Measurements from ENCODE around the gene NUDT2. TPM values are rescaled to one million over a fixed set of nuclear protein-coding genes. Genes with fewer than 3 reads are reported as not detected.
"Not testable (repeated sequence)": the region's sequence is repeated elsewhere in the genome, so short reads cannot be mapped to it uniquely, and the experiment has no call there.

The NUDT2 gene
- total RNA-seq, 2 experiments from 2014 or later = 23.8 to 28.0 TPM

DNA sequence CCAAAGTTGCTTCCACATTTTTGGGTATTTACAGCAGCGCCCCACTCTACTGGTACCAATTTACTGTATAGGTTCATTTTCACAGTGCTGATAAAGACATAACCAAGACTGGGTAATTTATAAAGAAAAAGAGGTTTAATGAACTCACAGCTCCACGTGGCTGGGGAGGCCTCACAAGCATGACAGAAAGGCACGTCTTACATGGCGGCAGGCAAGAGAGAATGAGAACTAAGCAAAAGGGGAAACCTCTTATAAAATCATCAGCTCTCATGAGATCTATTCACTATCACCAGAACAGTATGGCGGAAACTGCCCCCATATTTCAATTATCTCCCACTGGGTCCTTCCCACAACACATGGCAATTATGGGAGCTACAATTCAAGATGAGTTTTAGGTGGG, 39.4 kb downstream of the NUDT2 start:
- H3K36me3 ChIP-seq (ENCODE audit: insufficient read depth, low read length); H3K9me3 ChIP-seq (ENCODE audit: low read length); BruUV-seq (replicated peaks); H3K4me3 ChIP-seq (ENCODE audit: low read depth, low read length, poor library complexity, severe bottlenecking); CTCF ChIA-PET (ENCODE audit: unreplicated experiment); H3K4me2 ChIP-seq (ENCODE audit: low read length); H3K4me1 ChIP-seq (ENCODE audit: insufficient read depth, low read length, poor library complexity, severe bottlenecking); H3K9me2 ChIP-seq (ENCODE audit: insufficient read depth, low read length); H2AFZ ChIP-seq (ENCODE audit: low read length); H3K27ac ChIP-seq (ENCODE audit: low read depth, low read length, poor library complexity, severe bottlenecking); H3K79me2 ChIP-seq (ENCODE audit: insufficient read depth, low read depth, low read length); H4K20me1 ChIP-seq (ENCODE audit: insufficient read depth, low read length); DNase-seq (ENCODE audit: low spot score); intact Hi-C loops (cut with micrococcal nuclease; ENCODE audit: unreplicated experiment): not testable (repeated sequence)
- POLR2A ChIA-PET = interaction anchor here (0.6 kb wide), 1 partner anchor 127 kb away, joined by 3 read pairs; no protein-coding TSS in a partner anchor

- no peak for DNase-seq (ENCODE audit: low spot score)
Observed at GRCh38 chr9:34369636-34370035, 40.3 kb downstream of the NUDT2 start.

DNA sequence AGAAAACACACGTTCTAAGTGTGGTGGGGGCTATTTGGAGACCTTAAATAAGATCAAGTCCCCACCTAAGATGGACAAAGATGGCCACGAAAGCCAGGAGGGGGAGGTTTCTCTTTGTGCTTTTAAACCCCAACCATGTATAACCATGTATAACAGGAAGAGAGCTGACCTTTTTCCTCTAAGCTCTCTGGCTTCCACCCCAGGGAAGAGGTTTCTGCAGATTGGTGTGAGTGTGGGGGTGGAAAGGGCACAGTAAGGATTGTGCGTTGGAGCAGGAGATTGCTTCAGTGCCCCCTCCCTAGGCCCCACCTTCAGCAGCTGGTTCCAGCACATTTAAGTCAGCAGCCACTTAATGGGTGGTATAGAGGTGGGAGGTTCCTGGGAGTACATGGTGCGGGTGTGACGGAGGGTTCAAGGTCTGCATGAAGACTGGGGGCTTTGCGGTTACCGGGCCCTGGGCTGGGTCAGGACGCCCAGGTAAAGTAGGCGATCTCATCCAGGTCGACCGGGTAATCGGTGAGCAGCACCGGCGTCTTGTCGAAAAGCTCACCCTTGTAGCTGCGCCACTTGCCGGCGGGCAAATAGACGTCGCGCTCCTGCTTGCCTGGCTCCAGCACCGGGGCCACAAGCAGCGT, 41.1 kb downstream of the NUDT2 start:
- H3K36me3 ChIP-seq (ENCODE audit: insufficient read depth, low read length) = no peaks in the 10 kb centered on the region; the same call in 1 of the 2 replicates
- no peaks in the 10 kb centered on the region for H4K20me1 ChIP-seq (ENCODE audit: insufficient read depth, low read length)
- intact Hi-C loops (cut with micrococcal nuclease; ENCODE audit: unreplicated experiment) = no loop called here
- DNase-seq (ENCODE audit: low spot score) = no peak
- H2AFZ ChIP-seq (ENCODE audit: low read length) = no peak overlapping the region
- H3K4me1 ChIP-seq (ENCODE audit: insufficient read depth, low read length, poor library complexity, severe bottlenecking) = peaks cover 7% of the 10 kb centered on the region
- no peak overlapping the region for H3K27ac ChIP-seq (ENCODE audit: low read depth, low read length, poor library complexity, severe bottlenecking)
- no peaks in the 10 kb centered on the region for H3K9me3 ChIP-seq (ENCODE audit: low read length)
- BruUV-seq (replicated peaks) = no TSS peak
- H3K79me2 ChIP-seq (ENCODE audit: insufficient read depth, low read depth, low read length) = no peaks in the 10 kb centered on the region
- ChIA-PET POLR2A (interaction anchor here (0.6 kb wide), 1 partner anchor 50 kb away, joined by 4 read pairs; no protein-coding TSS in a partner anchor), CTCF (ENCODE audit: unreplicated experiment) (no interaction called here)
- TF ChIP-seq EZH2phosphoT487 (IDR thresholded peaks at IDR 0.05; ENCODE audit: borderline replicate concordance, low read depth, low read length) = no peak
- H3K4me3 ChIP-seq (ENCODE audit: low read depth, low read length, poor library complexity, severe bottlenecking) = no peak overlapping the region
- no peaks in the 10 kb centered on the region for H3K9me2 ChIP-seq (ENCODE audit: insufficient read depth, low read length)
- no peak overlapping the region for H3K4me2 ChIP-seq (ENCODE audit: low read length)

More at GRCh38 chr9:34369636-34370035, 40.3 kb downstream of the NUDT2 start:
- Histone ChIP-seq H3K4me2 (ENCODE audit: low read length) (no peak overlapping the region), H3K9me3 (ENCODE audit: low read length) (no peaks in the 10 kb centered on the region), H3K36me3 (ENCODE audit: insufficient read depth, low read length) (no peaks in the 10 kb centered on the region; the same call in 1 of the 2 replicates), H3K79me2 (ENCODE audit: insufficient read depth, low read depth, low read length) (no peaks in the 10 kb centered on the region), H3K4me3 (ENCODE audit: low read depth, low read length, poor library complexity, severe bottlenecking) (no peak overlapping the region), H3K27ac (ENCODE audit: low read depth, low read length, poor library complexity, severe bottlenecking) (no peak overlapping the region), H3K9me2 (ENCODE audit: insufficient read depth, low read length) (no peaks in the 10 kb centered on the region), H4K20me1 (ENCODE audit: insufficient read depth, low read length) (no peaks in the 10 kb centered on the region), H3K4me1 (ENCODE audit: insufficient read depth, low read length, poor library complexity, severe bottlenecking) (no peaks in the 10 kb centered on the region), H2AFZ (ENCODE audit: low read length) (no peak overlapping the region)
- ChIA-PET CTCF (ENCODE audit: unreplicated experiment) (no interaction called here), POLR2A (interaction anchor here (0.6 kb wide), 1 partner anchor 126 kb away, joined by 3 read pairs; no protein-coding TSS in a partner anchor)
- intact Hi-C loops (cut with micrococcal nuclease; ENCODE audit: unreplicated experiment) = no loop called here
- BruUV-seq (replicated peaks) = no TSS peak
- TF ChIP-seq EZH2phosphoT487 (IDR thresholded peaks at IDR 0.05; ENCODE audit: borderline replicate concordance, low read depth, low read length) = no peak
- no peak for TF ChIP-seq CTCF (conservative IDR thresholded peaks at IDR 0.05; ENCODE audit: low read length)
